OCI-LY7 (cell line): ENCODE measurements around the gene LRP1B.
A peak's percentile ranks its signal among the peaks of the same experiment; 100 is the strongest.

Experiments used
- CTCF ChIP-seq: fragments of 200-600 bp; sonication (generic); conservative IDR thresholded peaks from 2 replicates; pipeline ENCODE4 v1.5.1; 2014; ENCODE audit warnings: mild to moderate bottlenecking, antibody characterized with exemption, low read length, moderate library complexity, mixed read lengths
- EZH2phosphoT487 ChIP-seq: fragments of 200-600 bp; sonication (generic); IDR thresholded peaks from 2 replicates; pipeline ENCODE4 v1.6.1; 2018; ENCODE audit warnings: low read depth, borderline replicate concordance, mild to moderate bottlenecking, mixed run types, antibody characterized with exemption, low read length, moderate library complexity, mixed read lengths

- TF ChIP-seq CTCF, result peak; percentile 69
- TF ChIP-seq EZH2phosphoT487, result no peak
Measured at GRCh38 chr2:140586379-140586778, 1544.4 kb downstream of the LRP1B start.
